K562 (cell line): ENCODE results near the gene KRT80. TPM values are rescaled to one million over a fixed set of nuclear protein-coding genes. Genes with fewer than 3 reads are reported as not detected.

Experiments
- ATAC-seq: fragments of 200-7000 bp; cut with Tn5 transposase; 3 replicates; pipeline ENCODE4 v1.9.1; 2020; ENCODE audit warnings: moderate library complexity
- BruUV-seq: library from RNA; stranded (reverse); fragments of 400-500 nt; replicated peaks from 2 replicates; lab custom pipeline; 2021; lab: Mats Ljungman, UMichigan
- CTCF ChIA-PET: fragments of 300-600 bp; formaldehyde crosslinking; extraction: SDS; loops from one replicate; lab custom pipeline; 2021; ENCODE audit warnings: low intra/inter-chr PET ratio; lab: Yijun Ruan, JAX
- POLR2A ChIA-PET: fragments of 300-600, 350-650 bp; sonication (Branson Sonifier 250); formaldehyde crosslinking; extraction: SDS; loops from one replicate; lab custom pipeline; 2021; ENCODE audit warnings: antibody characterized with exemption, inconsistent platforms; lab: Yijun Ruan, JAX
- DNase-seq, 4 experiments: peaks; one replicate each; pipeline versions ENCODE4 v3.0.0 to v3.0.0-alpha.2; 2011 to 2018; ENCODE audit warnings: low spot score in 3 of 4, mixed read lengths in 3 of 4; ENCODE audit errors: extremely low read depth in 1 of 4
- FAIRE-seq: peaks from 2 replicates; lab custom pipeline; 2011; peaks lifted over from hg19 to GRCh38; lab: Jason Lieb, UNC
- H2AFZ ChIP-seq: 2 replicates; pipeline ENCODE4 v1.6.0; 2011; ENCODE audit warnings: low read depth, low read length, control low read depth, inconsistent platforms
- H3K27ac ChIP-seq: fragments of 200-600 bp; 3 replicates; pipeline ENCODE4 v1.8.0; 2011; ENCODE audit warnings: low read depth, mild to moderate bottlenecking, control low read depth, inconsistent platforms, low read length, moderate library complexity, mixed read lengths; ENCODE audit errors: extremely low read depth
- H3K27me3 ChIP-seq, 2 experiments: fragments of 300-600 bp in 1 of 2; 2 replicates in 1 of 2; 3 replicates in 1 of 2; pipeline versions ENCODE4 v1.6.0 to v1.8.0; 2011; ENCODE audit warnings: inconsistent platforms in 2 of 2, low read length in 2 of 2, mild to moderate bottlenecking in 1 of 2, mixed read lengths in 1 of 2, moderate library complexity in 1 of 2; ENCODE audit not compliant: control insufficient read depth in 2 of 2, insufficient read depth in 2 of 2
- H3K36me3 ChIP-seq: fragments of 300-600 bp; 3 replicates; pipeline ENCODE4 v1.8.0; 2011; ENCODE audit warnings: mild to moderate bottlenecking, low read length, inconsistent platforms; ENCODE audit not compliant: control insufficient read depth, insufficient read depth
- H3K4me1 ChIP-seq, 2 experiments: fragments of 200-600 bp in 1 of 2; replicated peaks in 1 of 2; 2 replicates in 1 of 2; 3 replicates in 1 of 2; pipeline versions ENCODE4 v1.5.1 to v1.8.0; 2011; ENCODE audit warnings: inconsistent platforms in 2 of 2, low read length in 2 of 2, mild to moderate bottlenecking in 1 of 2, mixed read lengths in 1 of 2, moderate library complexity in 1 of 2; ENCODE audit not compliant: control insufficient read depth in 2 of 2, insufficient read depth in 2 of 2
- H3K4me2 ChIP-seq: 2 replicates; pipeline ENCODE4 v1.6.1; 2011; ENCODE audit warnings: low read length, control low read depth, inconsistent platforms, mixed read lengths; ENCODE audit not compliant: insufficient read depth
- H3K4me3 ChIP-seq: fragments of 200-600 bp; sonication (generic), shearing (Covaris generic); 2 replicates; pipeline ENCODE4 v1.5.1; 2016; ENCODE audit warnings: control low read depth, inconsistent platforms
- H3K79me2 ChIP-seq: fragments of 200-600 bp; 3 replicates; pipeline ENCODE4 v1.8.0; 2011; ENCODE audit warnings: low read length, inconsistent platforms; ENCODE audit not compliant: control insufficient read depth, insufficient read depth
- H3K9ac ChIP-seq, 2 experiments: 2 replicates each; pipeline versions ENCODE4 v1.6.0 to v1.6.1; 2011; ENCODE audit warnings: low read depth in 2 of 2, low read length in 2 of 2, control low read depth in 1 of 2, inconsistent platforms in 1 of 2, mild to moderate bottlenecking in 1 of 2, mixed read lengths in 1 of 2; ENCODE audit not compliant: insufficient read depth in 1 of 2
- H3K9me1 ChIP-seq: one replicate; pipeline ENCODE4 v1.6.0; 2011; ENCODE audit warnings: inconsistent platforms, mild to moderate bottlenecking, low read length, moderate library complexity; ENCODE audit not compliant: control insufficient read depth, insufficient read depth
- H3K9me3 ChIP-seq: replicated peaks from 2 replicates; pipeline ENCODE4 v1.5.1; 2011; ENCODE audit warnings: low read depth, low read length, inconsistent platforms; ENCODE audit not compliant: control insufficient read depth, insufficient read depth
- H4K20me1 ChIP-seq: replicated peaks from 2 replicates; pipeline ENCODE4 v1.6.1; 2011; ENCODE audit warnings: low read length, inconsistent platforms, mixed read lengths; ENCODE audit not compliant: control insufficient read depth, insufficient read depth
- ZNF561 ChIP-seq: fragments of 450-650 bp; formaldehyde crosslinking; conservative IDR thresholded peaks from 2 replicates; pipeline ENCODE4 v1.4.0; 2020; ENCODE audit warnings: mild to moderate bottlenecking, moderate library complexity
- WGBS: fragments of 100-300 bp; shearing (Covaris generic); methylation state at CpG from one replicate; pipeline ENCODE4 v1.1.6; 2016; ENCODE audit warnings: low coverage, mixed read lengths; ENCODE audit not compliant: insufficient coverage; ENCODE audit errors: missing lambda C conversion rate; 5-methylcytosine and 5-hydroxymethylcytosine counted together
- in situ Hi-C: fragments of 300-500 bp; cut with MboI; formaldehyde crosslinking; loops from 4 replicates; pipeline ENCODE4 v1.15.0; 2018; ENCODE audit warnings: inconsistent platforms, mixed read lengths
- intact Hi-C: fragments of 100-400 bp; cut with micrococcal nuclease; formaldehyde crosslinking; loops from 2 replicates; pipeline ENCODE4 v1.14.2; 2022
- polyA plus RNA-seq, 8 experiments: library from polyadenylated mRNA; depleted of rRNA in 4 of 8; stranded (reverse) in 5 of 8; unstranded in 3 of 8; fragments of >200 nt; fragmentation: Nextera tagmentation in 2 of 8; fragmentation: Illumina TruSeq in 1 of 8; extraction: Ambion mirVana in 2 of 8; extraction: Trizol in 1 of 8; gene quantifications; 2 replicates each; pipeline versions ENCODE4 v1.2.1 to v1.2.3, GENCODE V29; 2011 to 2014; ENCODE audit warnings: inconsistent platforms in 1 of 8, missing spikeins in 1 of 8
- total RNA-seq, 7 experiments: library from RNA; depleted of rRNA in 6 of 7; stranded (reverse); fragments of >200 nt in 6 of 7; fragmentation: Illumina TruSeq in 2 of 7; extraction: Trizol in 2 of 7; gene quantifications; 2 replicates each; pipeline versions ENCODE4 v1.2.1 to v1.2.3, GENCODE V29; 2011 to 2021; ENCODE audit warnings: low replicate concordance in 1 of 7
- TF ChIP-seq, protein P1 (sequence below), 2 experiments: fragments of 450-650 bp in 1 of 2; sonication (generic) in 1 of 2; formaldehyde crosslinking in 1 of 2; IDR thresholded peaks; 2 replicates each; pipeline versions ENCODE4 v1.7.1 to v1.9.0; 2016 to 2022; ENCODE audit warnings: inconsistent platforms in 1 of 2, mild to moderate bottlenecking in 1 of 2, missing genetic modification reagents in 1 of 2

KRT80 gene
- total and polyA plus RNA-seq, 9 of the 15 experiments (the other 6 are each of a cell fraction or from before 2014, with no cell fraction given) = not detected

GRCh38 chr12:52146089-52146821 lies 45.6 kb downstream of the KRT80 start:
- no peak overlapping the region for H3K4me3 ChIP-seq
- in situ Hi-C loops = no loop called here
- no peak overlapping the region for H3K27ac ChIP-seq

More at GRCh38 chr12:52146089-52146821, 45.6 kb downstream of the KRT80 start:
- no TSS peak for BruUV-seq
- 26% methylated on average over 7 of the region's 8 CpGs for WGBS
- Histone ChIP-seq H3K9me1 (no peaks in the 10 kb centered on the region), H3K79me2 (no peaks in the 10 kb centered on the region), H3K4me1 (peaks cover 8 to 35% of the 10 kb centered on the region in 2 experiments; a peak in 4 of 5 replicates), H3K4me2 (no peak overlapping the region), H2AFZ (no peak overlapping the region), H4K20me1 (no peaks in the 10 kb centered on the region), H3K9me3 (no peaks in the 10 kb centered on the region), H3K27me3 (no peaks in the 10 kb centered on the region), H3K9ac (no peak overlapping the region), H3K36me3 (no peaks in the 10 kb centered on the region)
- ATAC-seq (no peak), FAIRE-seq (no peak), DNase-seq (no peak)
- TF ChIP-seq, protein P1, sequence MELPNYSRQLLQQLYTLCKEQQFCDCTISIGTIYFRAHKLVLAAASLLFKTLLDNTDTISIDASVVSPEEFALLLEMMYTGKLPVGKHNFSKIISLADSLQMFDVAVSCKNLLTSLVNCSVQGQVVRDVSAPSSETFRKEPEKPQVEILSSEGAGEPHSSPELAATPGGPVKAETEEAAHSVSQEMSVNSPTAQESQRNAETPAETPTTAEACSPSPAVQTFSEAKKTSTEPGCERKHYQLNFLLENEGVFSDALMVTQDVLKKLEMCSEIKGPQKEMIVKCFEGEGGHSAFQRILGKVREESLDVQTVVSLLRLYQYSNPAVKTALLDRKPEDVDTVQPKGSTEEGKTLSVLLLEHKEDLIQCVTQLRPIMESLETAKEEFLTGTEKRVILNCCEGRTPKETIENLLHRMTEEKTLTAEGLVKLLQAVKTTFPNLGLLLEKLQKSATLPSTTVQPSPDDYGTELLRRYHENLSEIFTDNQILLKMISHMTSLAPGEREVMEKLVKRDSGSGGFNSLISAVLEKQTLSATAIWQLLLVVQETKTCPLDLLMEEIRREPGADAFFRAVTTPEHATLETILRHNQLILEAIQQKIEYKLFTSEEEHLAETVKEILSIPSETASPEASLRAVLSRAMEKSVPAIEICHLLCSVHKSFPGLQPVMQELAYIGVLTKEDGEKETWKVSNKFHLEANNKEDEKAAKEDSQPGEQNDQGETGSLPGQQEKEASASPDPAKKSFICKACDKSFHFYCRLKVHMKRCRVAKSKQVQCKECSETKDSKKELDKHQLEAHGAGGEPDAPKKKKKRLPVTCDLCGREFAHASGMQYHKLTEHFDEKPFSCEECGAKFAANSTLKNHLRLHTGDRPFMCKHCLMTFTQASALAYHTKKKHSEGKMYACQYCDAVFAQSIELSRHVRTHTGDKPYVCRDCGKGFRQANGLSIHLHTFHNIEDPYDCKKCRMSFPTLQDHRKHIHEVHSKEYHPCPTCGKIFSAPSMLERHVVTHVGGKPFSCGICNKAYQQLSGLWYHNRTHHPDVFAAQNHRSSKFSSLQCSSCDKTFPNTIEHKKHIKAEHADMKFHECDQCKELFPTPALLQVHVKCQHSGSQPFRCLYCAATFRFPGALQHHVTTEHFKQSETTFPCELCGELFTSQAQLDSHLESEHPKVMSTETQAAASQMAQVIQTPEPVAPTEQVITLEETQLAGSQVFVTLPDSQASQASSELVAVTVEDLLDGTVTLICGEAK (IDR thresholded peaks at IDR 0.05) = no peak
- TF ChIP-seq, protein P1 (CRISPR knock-in tag; IDR thresholded peaks at IDR 0.05) = no peak
- no peak for TF ChIP-seq ZNF561
- ChIA-PET POLR2A (interaction anchor here (0.6 to 1.3 kb wide), 3 partner anchors 13 to 23 kb away, joined by 3 to 5 read pairs (median 4); no protein-coding TSS in a partner anchor), CTCF (no interaction called here)
- intact Hi-C loops = no loop called here
